GM06990 (cell line): ENCODE results near the gene LHX5.

ENCODE experiments used
- DNase-seq: peaks from one replicate; pipeline ENCODE4 v3.0.0-alpha.2; 2011; ENCODE audit not compliant: insufficient read length; ENCODE audit errors: extremely low read depth
- H3K27me3 ChIP-seq: replicated peaks from 2 replicates; pipeline ENCODE4 v1.6.0; 2011; ENCODE audit warnings: low read length; ENCODE audit not compliant: control insufficient read depth, insufficient read depth
- H3K36me3 ChIP-seq: 2 replicates; pipeline ENCODE4 v1.5.1; 2011; ENCODE audit warnings: low read length; ENCODE audit not compliant: control insufficient read depth, insufficient read depth
- H3K4me3 ChIP-seq: replicated peaks from 2 replicates; pipeline ENCODE4 v1.5.1; 2011; ENCODE audit warnings: low read depth, mild to moderate bottlenecking, control low read depth, low read length
- TF ChIP-seq, protein P1 (sequence below): IDR thresholded peaks from 2 replicates; pipeline ENCODE4 v1.5.1; 2011; ENCODE audit warnings: low read length, control low read depth, mild to moderate bottlenecking, inconsistent platforms; ENCODE audit not compliant: insufficient read depth, poor library complexity, severe bottlenecking

The LHX5 gene

DNA sequence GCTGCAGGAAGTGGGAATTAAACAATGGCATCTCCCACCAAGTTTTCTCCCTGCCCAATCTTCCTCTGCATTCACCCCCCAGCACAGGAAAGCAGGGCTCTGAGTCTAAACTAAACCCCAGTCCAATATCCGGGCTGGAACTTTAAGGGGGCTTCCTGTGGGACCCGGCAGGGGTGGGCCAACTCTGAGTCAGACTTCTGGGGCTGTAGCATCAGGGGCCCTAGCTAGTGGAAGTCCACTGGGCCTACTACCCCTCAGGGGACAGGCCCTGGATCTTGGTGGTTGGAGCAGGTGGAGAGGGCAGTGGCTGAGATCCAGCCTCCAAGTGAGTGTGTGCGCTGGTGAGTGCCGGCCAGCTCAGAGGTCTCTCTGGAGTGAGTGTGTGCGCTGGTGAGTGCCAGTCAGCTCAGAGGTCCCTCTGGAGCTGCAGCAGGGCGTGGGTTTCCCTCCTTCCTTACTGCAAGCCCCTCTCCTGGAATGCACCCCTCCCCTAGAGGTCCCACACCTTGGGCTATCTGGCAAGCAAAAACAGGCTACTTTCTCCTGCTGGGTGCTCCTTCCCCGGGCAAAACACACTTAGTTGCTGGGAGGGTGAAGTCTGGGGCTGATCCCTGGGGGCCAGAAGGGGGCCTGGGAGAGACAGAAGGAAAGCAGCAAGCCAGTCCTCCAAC, 5.6 kb upstream of the LHX5 start:
- TF ChIP-seq, protein P1, sequence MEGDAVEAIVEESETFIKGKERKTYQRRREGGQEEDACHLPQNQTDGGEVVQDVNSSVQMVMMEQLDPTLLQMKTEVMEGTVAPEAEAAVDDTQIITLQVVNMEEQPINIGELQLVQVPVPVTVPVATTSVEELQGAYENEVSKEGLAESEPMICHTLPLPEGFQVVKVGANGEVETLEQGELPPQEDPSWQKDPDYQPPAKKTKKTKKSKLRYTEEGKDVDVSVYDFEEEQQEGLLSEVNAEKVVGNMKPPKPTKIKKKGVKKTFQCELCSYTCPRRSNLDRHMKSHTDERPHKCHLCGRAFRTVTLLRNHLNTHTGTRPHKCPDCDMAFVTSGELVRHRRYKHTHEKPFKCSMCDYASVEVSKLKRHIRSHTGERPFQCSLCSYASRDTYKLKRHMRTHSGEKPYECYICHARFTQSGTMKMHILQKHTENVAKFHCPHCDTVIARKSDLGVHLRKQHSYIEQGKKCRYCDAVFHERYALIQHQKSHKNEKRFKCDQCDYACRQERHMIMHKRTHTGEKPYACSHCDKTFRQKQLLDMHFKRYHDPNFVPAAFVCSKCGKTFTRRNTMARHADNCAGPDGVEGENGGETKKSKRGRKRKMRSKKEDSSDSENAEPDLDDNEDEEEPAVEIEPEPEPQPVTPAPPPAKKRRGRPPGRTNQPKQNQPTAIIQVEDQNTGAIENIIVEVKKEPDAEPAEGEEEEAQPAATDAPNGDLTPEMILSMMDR = no peak
- Histone ChIP-seq H3K36me3 (no peaks in the 10 kb centered on the region), H3K27me3 (peaks cover 3% of the 10 kb centered on the region), H3K4me3 (no peak overlapping the region)
- no peak for DNase-seq

- H3K36me3 ChIP-seq = no peaks in the 10 kb centered on the region
- no peak for DNase-seq
- TF ChIP-seq, protein P1 = no peak
- H3K27me3 ChIP-seq = peaks cover 3% of the 10 kb centered on the region
- no peak overlapping the region for H3K4me3 ChIP-seq
Measured at GRCh38 chr12:113476176-113476986, 4.7 kb upstream of the LHX5 start.

DNA sequence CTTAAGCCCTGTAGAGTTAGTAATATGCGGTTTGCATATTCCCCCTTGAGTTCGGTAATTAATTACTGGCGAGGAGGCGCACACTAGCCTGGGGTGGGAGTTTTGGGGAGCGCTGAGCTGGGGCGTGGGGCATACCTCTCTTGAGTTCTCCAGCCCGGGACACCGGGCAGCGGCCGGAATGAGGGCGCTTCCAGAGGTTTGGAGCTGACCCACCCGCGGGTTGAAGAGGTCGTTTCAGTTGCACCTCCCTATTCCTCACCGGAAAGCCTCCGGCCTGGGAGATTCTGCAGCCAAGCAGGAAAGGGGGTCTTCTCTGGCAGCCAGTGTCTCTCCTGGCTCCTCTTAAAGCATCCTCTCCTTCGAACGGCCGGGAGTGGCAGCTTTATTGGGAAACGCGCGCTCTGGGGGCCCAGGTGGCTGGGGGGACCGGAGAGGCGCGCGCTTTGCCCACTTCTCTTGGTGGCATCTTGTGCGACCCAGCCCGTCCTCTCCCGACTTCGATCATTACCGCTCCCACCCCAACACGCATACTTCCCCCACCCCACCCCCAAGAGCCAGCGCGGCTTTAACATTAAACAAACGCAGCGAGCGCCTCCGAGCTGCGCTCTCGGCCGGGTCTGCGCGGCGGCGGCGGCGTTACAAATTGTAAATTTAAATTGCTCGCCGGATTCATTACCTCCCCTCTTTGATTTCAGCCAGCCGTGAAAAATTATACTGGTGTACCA, 3.9 kb upstream of the LHX5 start:
- no peak overlapping the region for H3K4me3 ChIP-seq
- TF ChIP-seq, protein P1 = no peak
- no peak for DNase-seq
- no peaks in the 10 kb centered on the region for H3K36me3 ChIP-seq
- peaks cover 4% of the 10 kb centered on the region for H3K27me3 ChIP-seq

GRCh38 chr12:113474635-113475436, 3.2 kb upstream of the LHX5 start:
- peaks cover 4% of the 10 kb centered on the region for H3K27me3 ChIP-seq
- TF ChIP-seq, protein P1 = no peak
- no peaks in the 10 kb centered on the region for H3K36me3 ChIP-seq
- no peak overlapping the region for H3K4me3 ChIP-seq
- DNase-seq = no peak

DNA sequence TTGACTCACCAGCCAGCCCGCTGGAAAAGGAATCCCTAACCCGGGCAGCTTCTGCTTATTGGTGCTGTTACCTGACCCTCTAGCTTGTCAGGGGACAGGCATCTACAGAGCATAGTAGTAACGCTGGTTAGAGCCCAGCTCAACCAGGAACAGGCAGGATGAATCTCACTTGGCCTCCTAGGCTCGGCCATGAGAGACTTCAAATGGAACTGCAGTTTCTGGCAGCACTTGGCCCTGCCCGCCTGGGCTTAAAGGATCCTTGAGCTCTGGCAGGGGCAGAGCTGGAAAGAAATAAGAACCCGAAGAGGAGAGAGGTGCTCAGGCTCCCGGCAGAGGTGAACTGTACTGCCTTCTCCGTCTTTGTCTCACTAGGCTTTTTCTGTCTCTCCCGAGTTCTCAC, 2.3 kb upstream of the LHX5 start:
- DNase-seq = no peak
- H3K4me3 ChIP-seq = no peak overlapping the region
- H3K36me3 ChIP-seq = no peaks in the 10 kb centered on the region
- H3K27me3 ChIP-seq = peaks cover 4% of the 10 kb centered on the region
- TF ChIP-seq, protein P1 = no peak
